ENCODE measurements around the gene TMEM26.

DNA sequence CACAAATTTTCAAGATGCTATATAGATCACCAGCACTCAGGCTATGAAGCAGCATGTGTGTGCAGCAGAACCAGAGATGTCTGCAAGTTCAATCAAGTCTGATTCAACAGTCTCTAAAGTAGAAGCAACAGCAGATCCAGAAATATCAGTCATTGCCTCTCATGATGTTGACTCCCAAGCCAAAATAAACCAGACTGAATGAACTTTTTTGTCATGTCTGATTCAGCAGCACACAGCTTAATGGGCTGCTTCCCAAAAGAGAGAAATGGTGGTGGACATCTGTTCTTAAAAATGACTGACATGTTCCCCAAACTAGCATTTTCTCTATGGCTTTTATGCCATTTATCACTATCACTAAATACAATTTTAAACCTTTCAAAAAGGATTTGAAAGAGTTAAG lies 53.8 kb downstream of the TMEM26 start:
- TF ChIP-seq, protein P1, sequence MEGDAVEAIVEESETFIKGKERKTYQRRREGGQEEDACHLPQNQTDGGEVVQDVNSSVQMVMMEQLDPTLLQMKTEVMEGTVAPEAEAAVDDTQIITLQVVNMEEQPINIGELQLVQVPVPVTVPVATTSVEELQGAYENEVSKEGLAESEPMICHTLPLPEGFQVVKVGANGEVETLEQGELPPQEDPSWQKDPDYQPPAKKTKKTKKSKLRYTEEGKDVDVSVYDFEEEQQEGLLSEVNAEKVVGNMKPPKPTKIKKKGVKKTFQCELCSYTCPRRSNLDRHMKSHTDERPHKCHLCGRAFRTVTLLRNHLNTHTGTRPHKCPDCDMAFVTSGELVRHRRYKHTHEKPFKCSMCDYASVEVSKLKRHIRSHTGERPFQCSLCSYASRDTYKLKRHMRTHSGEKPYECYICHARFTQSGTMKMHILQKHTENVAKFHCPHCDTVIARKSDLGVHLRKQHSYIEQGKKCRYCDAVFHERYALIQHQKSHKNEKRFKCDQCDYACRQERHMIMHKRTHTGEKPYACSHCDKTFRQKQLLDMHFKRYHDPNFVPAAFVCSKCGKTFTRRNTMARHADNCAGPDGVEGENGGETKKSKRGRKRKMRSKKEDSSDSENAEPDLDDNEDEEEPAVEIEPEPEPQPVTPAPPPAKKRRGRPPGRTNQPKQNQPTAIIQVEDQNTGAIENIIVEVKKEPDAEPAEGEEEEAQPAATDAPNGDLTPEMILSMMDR (IDR thresholded peaks at IDR 0.05; ENCODE audit: insufficient read depth, low read depth, low read length): no peak
- no peak for TF ChIP-seq EZH2 (IDR thresholded peaks at IDR 0.05; ENCODE audit: insufficient read depth, low read length)
